Central memory CD8-positive, alpha-beta T cell (primary cell): Measurements from ENCODE around the gene PTCSC3.

ENCODE experiments used
- ATAC-seq: fragments of 150-1000 bp; cut with Tn5 transposase; replicated peaks from 2 replicates; pipeline ENCODE4 v1.10.0; 2022; ENCODE audit warnings: mild to moderate bottlenecking, moderate FRiP score, moderate number of reproducible peaks; ENCODE audit not compliant: poor library complexity, severe bottlenecking; ENCODE audit errors: extremely low read depth
- DNase-seq, 2 donors: peaks; one replicate each; pipeline ENCODE4 v3.0.0; 2021; ENCODE audit warnings: low spot score in 2 of 2
- H3K27ac Mint-ChIP-seq: one replicate; pipeline ENCODE4 v1.8.0; 2022; ENCODE audit warnings: low read depth, mild to moderate bottlenecking, moderate library complexity, mixed read lengths
- H3K27me3 Mint-ChIP-seq: one replicate; pipeline ENCODE4 v1.8.0; 2022; ENCODE audit warnings: mixed read lengths
- H3K36me3 Mint-ChIP-seq: one replicate; pipeline ENCODE4 v1.8.0; 2022; ENCODE audit warnings: mild to moderate bottlenecking, moderate library complexity, mixed read lengths; ENCODE audit not compliant: insufficient read depth
- H3K4me1 Mint-ChIP-seq: one replicate; pipeline ENCODE4 v1.8.0; 2022; ENCODE audit warnings: mixed read lengths
- H3K4me3 Mint-ChIP-seq: one replicate; pipeline ENCODE4 v1.8.0; 2022; ENCODE audit warnings: mild to moderate bottlenecking, moderate library complexity, mixed read lengths
- H3K9me3 Mint-ChIP-seq: one replicate; pipeline ENCODE4 v1.8.0; 2022; ENCODE audit warnings: mixed read lengths

PTCSC3 gene

GRCh38 chr14:36097356-36097755 is 79.2 kb downstream of the PTCSC3 start:
- H3K4me1 Mint-ChIP-seq = no peaks in the 10 kb centered on the region
- no peaks in the 10 kb centered on the region for H3K9me3 Mint-ChIP-seq
- DNase-seq = no peak
- no peak for ATAC-seq
- H3K4me3 Mint-ChIP-seq = no peak overlapping the region
- no peaks in the 10 kb centered on the region for H3K36me3 Mint-ChIP-seq
- H3K27me3 Mint-ChIP-seq = peaks cover 22% of the 10 kb centered on the region
- no peak overlapping the region for H3K27ac Mint-ChIP-seq

GRCh38 chr14:36096090-36096489 is 80.4 kb downstream of the PTCSC3 start:
- Mint-ChIP-seq H3K27me3 (peaks cover 22% of the 10 kb centered on the region), H3K9me3 (no peaks in the 10 kb centered on the region), H3K4me1 (no peaks in the 10 kb centered on the region), H3K27ac (no peak overlapping the region), H3K36me3 (no peaks in the 10 kb centered on the region), H3K4me3 (no peak overlapping the region)
- DNase-seq (no peak), ATAC-seq (no peak)

- Mint-ChIP-seq H3K27ac (no peak overlapping the region), H3K4me3 (no peak overlapping the region), H3K4me1 (no peaks in the 10 kb centered on the region), H3K27me3 (peaks cover 14% of the 10 kb centered on the region), H3K9me3 (no peaks in the 10 kb centered on the region), H3K36me3 (no peaks in the 10 kb centered on the region)
- ATAC-seq (no peak), DNase-seq (no peak)
These were observed 81.6 kb downstream of the PTCSC3 start for GRCh38 chr14:36094963-36095362.

- no peak overlapping the region for H3K27ac Mint-ChIP-seq
- no peak for DNase-seq
- H3K9me3 Mint-ChIP-seq = no peaks in the 10 kb centered on the region
- H3K27me3 Mint-ChIP-seq = no peaks in the 10 kb centered on the region
- no peaks in the 10 kb centered on the region for H3K4me1 Mint-ChIP-seq
- no peaks in the 10 kb centered on the region for H3K36me3 Mint-ChIP-seq
- no peak overlapping the region for H3K4me3 Mint-ChIP-seq
- no peak for ATAC-seq
These were observed 85.4 kb downstream of the PTCSC3 start for GRCh38 chr14:36091096-36091495.

- Mint-ChIP-seq H3K27me3 (no peaks in the 10 kb centered on the region), H3K9me3 (no peaks in the 10 kb centered on the region), H3K4me1 (no peaks in the 10 kb centered on the region), H3K27ac (no peak overlapping the region), H3K4me3 (no peak overlapping the region), H3K36me3 (no peaks in the 10 kb centered on the region)
- ATAC-seq (no peak), DNase-seq (no peak)
These were observed 89.1 kb downstream of the PTCSC3 start for GRCh38 chr14:36087411-36087810.

- no peaks in the 10 kb centered on the region for H3K9me3 Mint-ChIP-seq
- H3K27ac Mint-ChIP-seq = no peak overlapping the region
- no peaks in the 10 kb centered on the region for H3K4me1 Mint-ChIP-seq
- H3K36me3 Mint-ChIP-seq = no peaks in the 10 kb centered on the region
- DNase-seq (no peak), ATAC-seq (no peak)
- H3K4me3 Mint-ChIP-seq = no peak overlapping the region
- H3K27me3 Mint-ChIP-seq = no peaks in the 10 kb centered on the region
These were observed 89.7 kb downstream of the PTCSC3 start for GRCh38 chr14:36086629-36087395.

GRCh38 chr14:36085861-36086260 is 90.7 kb downstream of the PTCSC3 start:
- Mint-ChIP-seq H3K4me1 (no peaks in the 10 kb centered on the region), H3K27ac (no peak overlapping the region), H3K27me3 (no peaks in the 10 kb centered on the region), H3K9me3 (no peaks in the 10 kb centered on the region), H3K4me3 (no peak overlapping the region), H3K36me3 (no peaks in the 10 kb centered on the region)
- DNase-seq (no peak), ATAC-seq (no peak)
